HepG2 (cell line): ENCODE results near the gene RERG.

ENCODE experiments used
- CTCF ChIP-seq: sonication (generic); formaldehyde crosslinking; IDR thresholded peaks from 2 replicates; pipeline ENCODE4 v1.5.0; 2020; ENCODE audit warnings: mild to moderate bottlenecking, missing genetic modification reagents, moderate library complexity
- HDAC6 ChIP-seq: fragments of 200-600 bp; sonication (generic); IDR thresholded peaks from 2 replicates; pipeline ENCODE4 v1.7.0; 2017; ENCODE audit warnings: mild to moderate bottlenecking, antibody characterized with exemption, low read length, low read depth
- HNRNPH1 ChIP-seq: fragments of 200-400 bp; formaldehyde crosslinking; optimal IDR thresholded peaks from 2 replicates; pipeline ENCODE3; 2017; ENCODE audit warnings: mild to moderate bottlenecking, low read depth, low read length
- HOXA3 ChIP-seq: sonication (generic); formaldehyde crosslinking; IDR thresholded peaks from 2 replicates; pipeline ENCODE4 v1.5.0; 2020; ENCODE audit warnings: missing genetic modification reagents
- MTA3 ChIP-seq: sonication (generic); formaldehyde crosslinking; IDR thresholded peaks from 2 replicates; pipeline ENCODE4 v1.4.0; 2020; ENCODE audit warnings: missing genetic modification reagents
- NAIF1 ChIP-seq: sonication (generic); formaldehyde crosslinking; IDR thresholded peaks from 2 replicates; pipeline ENCODE4 v1.5.0; 2020; ENCODE audit warnings: mild to moderate bottlenecking, missing genetic modification reagents, borderline replicate concordance
- SOX5 ChIP-seq: IDR thresholded peaks from 2 replicates; pipeline ENCODE4 v1.6.1; 2016; ENCODE audit warnings: borderline replicate concordance
- ZNF253 ChIP-seq: sonication (generic); formaldehyde crosslinking; IDR thresholded peaks from 2 replicates; pipeline ENCODE4 v1.8.0; 2022; ENCODE audit warnings: mild to moderate bottlenecking, missing genetic modification reagents, borderline replicate concordance
- ZNF274 ChIP-seq: sonication (generic); formaldehyde crosslinking; IDR thresholded peaks from 2 replicates; pipeline ENCODE4 v1.5.1; 2020; ENCODE audit warnings: mild to moderate bottlenecking, missing genetic modification reagents
- ZNF317 ChIP-seq: sonication (generic); formaldehyde crosslinking; IDR thresholded peaks from 2 replicates; pipeline ENCODE4 v1.5.0; 2020; ENCODE audit warnings: mild to moderate bottlenecking, missing genetic modification reagents
- ZNF501 ChIP-seq: sonication (generic); formaldehyde crosslinking; IDR thresholded peaks from 2 replicates; pipeline ENCODE4 v1.5.1; 2020; ENCODE audit warnings: mild to moderate bottlenecking, moderate library complexity, missing genetic modification reagents
- TF ChIP-seq, protein P1 (sequence below), 2 experiments: fragments of 450-650 bp in 1 of 2; sonication (generic) in 1 of 2; formaldehyde crosslinking; IDR thresholded peaks; 2 replicates each; pipeline versions ENCODE4 v1.5.0 to v1.8.0; 2020 to 2022; ENCODE audit warnings: mild to moderate bottlenecking in 1 of 2, missing genetic modification reagents in 1 of 2
- TF ChIP-seq, protein P2 (sequence below): sonication (generic); formaldehyde crosslinking; IDR thresholded peaks from 2 replicates; pipeline ENCODE4 v1.5.0; 2020; ENCODE audit warnings: mild to moderate bottlenecking, missing genetic modification reagents, borderline replicate concordance
- TF ChIP-seq, protein P3 (sequence below), 2 experiments: sonication (generic) in 1 of 2; formaldehyde crosslinking in 1 of 2; IDR thresholded peaks; 2 replicates each; pipeline versions ENCODE4 v1.6.1 to v1.9.0; 2014 to 2022; ENCODE audit warnings: antibody characterized with exemption in 1 of 2, borderline replicate concordance in 1 of 2, inconsistent platforms in 1 of 2, low read depth in 1 of 2, missing genetic modification reagents in 1 of 2

DNA sequence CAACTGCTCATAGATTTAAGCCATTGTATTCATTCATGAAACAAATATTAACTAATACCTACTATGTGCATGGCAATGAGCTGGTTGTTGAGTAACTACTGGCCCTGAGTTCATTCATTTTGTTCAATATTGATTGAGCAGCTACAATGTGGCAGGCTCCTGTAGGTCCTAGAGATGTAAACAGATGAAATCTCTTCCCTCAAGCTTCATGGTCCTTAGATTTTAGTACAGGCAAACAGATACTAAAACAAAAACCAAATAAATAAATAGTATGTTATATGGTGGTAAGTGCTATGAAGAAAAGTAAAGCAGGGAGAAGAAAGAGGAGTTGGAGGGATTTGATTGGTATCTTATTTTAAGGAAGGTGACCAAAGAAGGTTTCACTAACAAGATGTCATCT is 77.8 kb downstream of the RERG start:
- TF ChIP-seq ZNF274 (CRISPR knock-in tag) (no peak), HNRNPH1 (no peak), HOXA3 (no peak), CTCF (CRISPR knock-in tag) (no peak), SOX5 (CRISPR knock-in tag) (no peak), ZNF501 (CRISPR knock-in tag) (no peak), ZNF317 (CRISPR knock-in tag) (no peak), ZNF253 (CRISPR knock-in tag) (no peak), NAIF1 (CRISPR knock-in tag) (no peak), HDAC6 (no peak), MTA3 (CRISPR knock-in tag) (no peak)
- TF ChIP-seq, protein P1, sequence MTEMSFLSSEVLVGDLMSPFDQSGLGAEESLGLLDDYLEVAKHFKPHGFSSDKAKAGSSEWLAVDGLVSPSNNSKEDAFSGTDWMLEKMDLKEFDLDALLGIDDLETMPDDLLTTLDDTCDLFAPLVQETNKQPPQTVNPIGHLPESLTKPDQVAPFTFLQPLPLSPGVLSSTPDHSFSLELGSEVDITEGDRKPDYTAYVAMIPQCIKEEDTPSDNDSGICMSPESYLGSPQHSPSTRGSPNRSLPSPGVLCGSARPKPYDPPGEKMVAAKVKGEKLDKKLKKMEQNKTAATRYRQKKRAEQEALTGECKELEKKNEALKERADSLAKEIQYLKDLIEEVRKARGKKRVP (CRISPR knock-in tag; IDR thresholded peaks at IDR 0.05) = no peak
- TF ChIP-seq, protein P2, sequence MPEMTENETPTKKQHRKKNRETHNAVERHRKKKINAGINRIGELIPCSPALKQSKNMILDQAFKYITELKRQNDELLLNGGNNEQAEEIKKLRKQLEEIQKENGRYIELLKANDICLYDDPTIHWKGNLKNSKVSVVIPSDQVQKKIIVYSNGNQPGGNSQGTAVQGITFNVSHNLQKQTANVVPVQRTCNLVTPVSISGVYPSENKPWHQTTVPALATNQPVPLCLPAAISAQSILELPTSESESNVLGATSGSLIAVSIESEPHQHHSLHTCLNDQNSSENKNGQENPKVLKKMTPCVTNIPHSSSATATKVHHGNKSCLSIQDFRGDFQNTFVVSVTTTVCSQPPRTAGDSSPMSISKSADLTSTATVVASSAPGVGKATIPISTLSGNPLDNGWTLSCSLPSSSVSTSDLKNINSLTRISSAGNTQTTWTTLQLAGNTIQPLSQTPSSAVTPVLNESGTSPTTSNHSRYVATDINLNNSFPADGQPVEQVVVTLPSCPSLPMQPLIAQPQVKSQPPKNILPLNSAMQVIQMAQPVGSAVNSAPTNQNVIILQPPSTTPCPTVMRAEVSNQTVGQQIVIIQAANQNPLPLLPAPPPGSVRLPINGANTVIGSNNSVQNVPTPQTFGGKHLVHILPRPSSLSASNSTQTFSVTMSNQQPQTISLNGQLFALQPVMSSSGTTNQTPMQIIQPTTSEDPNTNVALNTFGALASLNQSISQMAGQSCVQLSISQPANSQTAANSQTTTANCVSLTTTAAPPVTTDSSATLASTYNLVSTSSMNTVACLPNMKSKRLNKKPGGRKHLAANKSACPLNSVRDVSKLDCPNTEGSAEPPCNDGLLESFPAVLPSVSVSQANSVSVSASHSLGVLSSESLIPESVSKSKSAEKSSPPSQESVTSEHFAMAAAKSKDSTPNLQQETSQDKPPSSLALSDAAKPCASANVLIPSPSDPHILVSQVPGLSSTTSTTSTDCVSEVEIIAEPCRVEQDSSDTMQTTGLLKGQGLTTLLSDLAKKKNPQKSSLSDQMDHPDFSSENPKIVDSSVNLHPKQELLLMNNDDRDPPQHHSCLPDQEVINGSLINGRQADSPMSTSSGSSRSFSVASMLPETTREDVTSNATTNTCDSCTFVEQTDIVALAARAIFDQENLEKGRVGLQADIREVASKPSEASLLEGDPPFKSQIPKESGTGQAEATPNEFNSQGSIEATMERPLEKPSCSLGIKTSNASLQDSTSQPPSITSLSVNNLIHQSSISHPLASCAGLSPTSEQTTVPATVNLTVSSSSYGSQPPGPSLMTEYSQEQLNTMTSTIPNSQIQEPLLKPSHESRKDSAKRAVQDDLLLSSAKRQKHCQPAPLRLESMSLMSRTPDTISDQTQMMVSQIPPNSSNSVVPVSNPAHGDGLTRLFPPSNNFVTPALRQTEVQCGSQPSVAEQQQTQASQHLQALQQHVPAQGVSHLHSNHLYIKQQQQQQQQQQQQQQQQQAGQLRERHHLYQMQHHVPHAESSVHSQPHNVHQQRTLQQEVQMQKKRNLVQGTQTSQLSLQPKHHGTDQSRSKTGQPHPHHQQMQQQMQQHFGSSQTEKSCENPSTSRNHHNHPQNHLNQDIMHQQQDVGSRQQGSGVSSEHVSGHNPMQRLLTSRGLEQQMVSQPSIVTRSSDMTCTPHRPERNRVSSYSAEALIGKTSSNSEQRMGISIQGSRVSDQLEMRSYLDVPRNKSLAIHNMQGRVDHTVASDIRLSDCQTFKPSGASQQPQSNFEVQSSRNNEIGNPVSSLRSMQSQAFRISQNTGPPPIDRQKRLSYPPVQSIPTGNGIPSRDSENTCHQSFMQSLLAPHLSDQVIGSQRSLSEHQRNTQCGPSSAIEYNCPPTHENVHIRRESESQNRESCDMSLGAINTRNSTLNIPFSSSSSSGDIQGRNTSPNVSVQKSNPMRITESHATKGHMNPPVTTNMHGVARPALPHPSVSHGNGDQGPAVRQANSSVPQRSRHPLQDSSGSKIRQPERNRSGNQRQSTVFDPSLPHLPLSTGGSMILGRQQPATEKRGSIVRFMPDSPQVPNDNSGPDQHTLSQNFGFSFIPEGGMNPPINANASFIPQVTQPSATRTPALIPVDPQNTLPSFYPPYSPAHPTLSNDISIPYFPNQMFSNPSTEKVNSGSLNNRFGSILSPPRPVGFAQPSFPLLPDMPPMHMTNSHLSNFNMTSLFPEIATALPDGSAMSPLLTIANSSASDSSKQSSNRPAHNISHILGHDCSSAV (CRISPR knock-in tag) = no peak
- TF ChIP-seq, protein P3, sequence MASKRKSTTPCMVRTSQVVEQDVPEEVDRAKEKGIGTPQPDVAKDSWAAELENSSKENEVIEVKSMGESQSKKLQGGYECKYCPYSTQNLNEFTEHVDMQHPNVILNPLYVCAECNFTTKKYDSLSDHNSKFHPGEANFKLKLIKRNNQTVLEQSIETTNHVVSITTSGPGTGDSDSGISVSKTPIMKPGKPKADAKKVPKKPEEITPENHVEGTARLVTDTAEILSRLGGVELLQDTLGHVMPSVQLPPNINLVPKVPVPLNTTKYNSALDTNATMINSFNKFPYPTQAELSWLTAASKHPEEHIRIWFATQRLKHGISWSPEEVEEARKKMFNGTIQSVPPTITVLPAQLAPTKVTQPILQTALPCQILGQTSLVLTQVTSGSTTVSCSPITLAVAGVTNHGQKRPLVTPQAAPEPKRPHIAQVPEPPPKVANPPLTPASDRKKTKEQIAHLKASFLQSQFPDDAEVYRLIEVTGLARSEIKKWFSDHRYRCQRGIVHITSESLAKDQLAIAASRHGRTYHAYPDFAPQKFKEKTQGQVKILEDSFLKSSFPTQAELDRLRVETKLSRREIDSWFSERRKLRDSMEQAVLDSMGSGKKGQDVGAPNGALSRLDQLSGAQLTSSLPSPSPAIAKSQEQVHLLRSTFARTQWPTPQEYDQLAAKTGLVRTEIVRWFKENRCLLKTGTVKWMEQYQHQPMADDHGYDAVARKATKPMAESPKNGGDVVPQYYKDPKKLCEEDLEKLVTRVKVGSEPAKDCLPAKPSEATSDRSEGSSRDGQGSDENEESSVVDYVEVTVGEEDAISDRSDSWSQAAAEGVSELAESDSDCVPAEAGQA (IDR thresholded peaks at IDR 0.05; ENCODE audit: low read depth) = no peak
- TF ChIP-seq, protein P3 (CRISPR knock-in tag; IDR thresholded peaks at IDR 0.05; ENCODE audit: borderline replicate concordance) = no peak
